GM19351 (cell line): Measurements from ENCODE around the gene GCC2.
"Not testable (repeated sequence)": the region's sequence is repeated elsewhere in the genome, so short reads cannot be mapped to it uniquely, and the experiment has no call there.

Source experiments
- ATAC-seq: cut with Tn5 transposase; IDR thresholded peaks from one replicate; pipeline ENCODE4 v1.9.1; 2021; ENCODE audit warnings: mild to moderate bottlenecking, moderate library complexity; ENCODE audit not compliant: unreplicated experiment

GCC2 gene

DNA sequence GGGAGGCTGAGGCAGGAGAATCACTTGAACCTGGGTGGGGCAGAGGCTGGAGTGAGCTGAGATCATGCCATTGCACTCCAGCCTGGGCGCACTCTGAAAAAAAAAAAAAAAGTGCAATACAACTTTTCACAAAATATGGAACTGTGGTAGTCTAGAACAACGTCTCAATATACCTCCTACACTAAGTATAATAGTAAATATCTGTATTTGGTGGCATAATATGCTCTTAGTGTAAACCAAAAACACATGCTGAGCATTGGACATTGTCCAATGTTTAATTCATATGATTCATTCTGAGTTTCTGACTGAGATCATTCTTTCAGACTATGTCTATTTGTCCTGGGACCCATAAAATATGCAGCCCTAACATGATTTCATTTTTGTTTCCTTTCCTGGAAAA lies 65.5 kb downstream of the GCC2 start:
- not testable (repeated sequence) for ATAC-seq

DNA sequence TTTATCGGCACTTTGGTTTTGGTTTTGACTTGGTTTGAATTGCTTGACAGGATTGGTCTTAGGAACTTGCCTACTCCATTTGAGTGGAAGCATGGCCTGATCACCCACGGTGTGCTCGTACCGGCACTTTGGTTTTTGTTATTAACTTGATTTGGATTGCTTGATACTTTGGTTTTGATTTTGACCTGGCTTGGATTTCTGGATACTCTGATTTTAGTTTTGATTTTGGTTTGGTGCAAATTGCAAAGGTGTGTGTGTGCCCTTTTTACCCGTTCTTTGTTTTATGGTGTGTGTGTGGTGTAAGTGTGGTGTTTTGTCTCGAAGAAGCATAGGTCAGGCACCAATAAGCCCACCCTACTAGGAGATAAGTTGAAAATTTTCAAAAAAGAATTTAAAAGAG lies 75.7 kb downstream of the GCC2 start:
- not testable (repeated sequence) for ATAC-seq

DNA sequence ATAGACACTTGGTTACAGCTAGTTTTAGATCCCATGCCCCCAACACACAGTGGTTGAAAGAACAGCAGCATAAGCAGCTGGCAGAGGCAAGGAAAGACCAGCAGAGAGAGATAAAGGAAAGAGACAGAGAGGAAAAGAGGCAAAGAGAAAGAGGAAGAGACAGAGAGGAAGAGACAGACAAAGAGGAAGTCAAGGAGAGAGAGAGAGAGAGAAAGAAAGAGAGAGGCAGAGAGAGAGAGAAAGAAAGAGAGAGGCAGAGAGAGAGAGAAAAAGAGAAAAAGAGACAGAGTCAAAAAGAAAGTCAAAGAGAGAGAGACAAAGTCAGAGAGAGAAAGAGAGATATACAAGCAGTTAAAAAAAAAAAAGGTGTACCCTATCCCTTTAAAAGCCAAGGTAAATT lies 76.3 kb downstream of the GCC2 start:
- ATAC-seq: not testable (repeated sequence)

DNA sequence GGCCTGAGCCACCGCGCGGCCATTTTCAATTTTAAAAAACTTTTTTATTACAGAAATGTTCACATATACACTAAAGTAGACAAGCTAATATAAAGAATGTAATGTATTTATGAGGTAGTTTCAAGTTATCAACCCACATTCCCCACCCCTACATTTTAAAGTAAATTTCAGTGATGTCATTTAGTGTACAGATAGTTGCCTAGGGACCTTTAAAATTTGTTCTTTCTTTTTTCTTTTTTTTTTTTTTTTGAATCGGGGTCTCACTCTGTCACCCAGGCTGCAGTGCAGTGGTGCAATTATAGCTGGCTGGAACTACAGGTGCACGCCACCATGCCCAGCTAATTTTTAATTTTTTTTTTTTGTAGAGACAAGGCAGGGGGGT lies 82.7 kb downstream of the GCC2 start:
- no peak for ATAC-seq

DNA sequence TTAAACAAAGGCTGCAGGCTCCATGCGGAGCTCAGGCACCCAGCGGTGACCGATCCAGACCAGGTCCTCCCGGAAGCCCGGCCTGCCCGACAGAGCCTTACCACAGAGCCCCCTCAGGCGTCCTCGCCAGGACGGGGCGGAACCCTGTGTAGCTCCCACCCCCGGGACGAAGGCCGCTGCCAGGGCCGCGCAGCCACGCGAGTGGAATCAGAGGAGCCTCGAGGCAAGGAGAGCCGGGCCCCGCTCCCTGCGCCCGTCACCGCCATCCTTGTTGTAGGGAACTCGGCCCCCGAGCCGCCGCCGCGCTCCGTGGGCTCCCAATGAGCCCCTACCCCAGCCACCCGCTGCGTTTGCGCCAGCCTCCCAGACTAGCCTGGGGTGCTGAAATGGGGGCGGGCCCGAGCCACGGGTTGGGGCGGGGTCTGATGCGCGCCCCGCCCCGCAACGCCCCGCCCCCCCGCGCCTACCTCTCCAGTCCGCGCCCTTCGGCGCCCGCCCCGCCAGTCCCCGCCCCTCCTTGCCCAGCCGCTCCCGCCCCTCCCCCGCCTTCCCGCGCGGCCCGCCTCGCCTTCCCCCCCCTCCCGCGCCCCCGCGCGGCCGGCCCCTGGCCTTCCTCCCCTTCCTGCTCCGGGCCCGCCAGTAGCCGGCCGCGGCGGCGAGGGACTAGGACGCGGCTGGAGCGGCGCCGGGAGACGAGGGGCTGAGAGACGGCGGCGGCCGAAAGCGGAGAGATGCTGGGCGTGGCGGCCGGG lies 85.0 kb downstream of the GCC2 start, which contains the start of gene LIMS1:
LIMS1 (plus strand) TSS at position 639 of the 752 bp plus-strand sequence; CDS start at position 732, 93 bp downstream.
- peak; percentile 79 for ATAC-seq

DNA sequence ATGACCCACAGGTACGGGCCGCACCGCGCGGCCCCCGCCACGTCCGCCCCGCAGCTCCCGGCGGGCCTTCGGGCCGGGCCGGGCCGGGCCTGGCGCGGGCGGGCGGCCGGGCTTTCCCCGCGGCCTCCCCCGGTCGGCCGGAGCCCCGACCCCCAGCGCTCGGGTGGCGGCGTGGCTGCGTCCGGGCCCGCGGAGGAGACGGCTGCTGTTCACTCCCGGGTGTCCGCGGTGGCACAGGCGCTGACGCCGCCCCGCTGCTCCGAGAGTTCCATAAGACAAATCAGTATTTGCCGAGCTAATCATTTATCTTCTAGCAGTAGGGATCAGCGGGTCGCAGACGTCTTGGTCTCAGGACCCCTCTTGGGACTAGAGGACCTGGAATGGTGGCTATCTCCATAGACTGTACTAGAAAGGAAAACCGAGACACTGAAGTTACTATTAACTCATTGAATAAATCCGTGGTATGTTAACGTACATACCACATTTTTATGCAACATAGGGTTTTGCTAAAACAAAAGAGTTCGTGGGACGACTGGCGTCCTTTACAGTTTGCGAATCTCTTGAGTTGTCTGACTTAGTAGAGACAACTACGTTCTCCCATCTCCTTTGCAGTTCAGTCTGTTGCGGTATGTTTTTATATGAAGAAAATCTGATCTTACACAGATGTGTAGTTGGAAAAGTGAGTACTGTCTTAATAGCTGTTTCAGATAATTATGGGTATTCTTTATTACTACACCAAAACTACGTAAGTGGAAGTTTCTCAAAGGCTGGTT lies 85.8 kb downstream of the GCC2 start:
- ATAC-seq: peak; percentile 28

DNA sequence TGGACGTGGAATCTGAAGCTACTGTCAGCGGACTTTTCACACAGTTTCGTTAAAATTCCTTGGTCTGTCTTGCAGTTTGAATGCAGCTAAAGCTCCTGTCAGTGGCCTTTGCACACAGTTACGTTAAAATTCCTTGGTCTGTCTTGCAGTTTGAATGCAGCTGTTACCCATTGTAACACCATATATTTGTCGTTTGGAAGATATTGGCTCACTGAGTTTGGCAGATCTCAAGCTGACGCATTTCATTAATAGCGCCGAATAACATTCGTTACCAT lies 86.3 kb downstream of the GCC2 start:
- ATAC-seq: no peak

DNA sequence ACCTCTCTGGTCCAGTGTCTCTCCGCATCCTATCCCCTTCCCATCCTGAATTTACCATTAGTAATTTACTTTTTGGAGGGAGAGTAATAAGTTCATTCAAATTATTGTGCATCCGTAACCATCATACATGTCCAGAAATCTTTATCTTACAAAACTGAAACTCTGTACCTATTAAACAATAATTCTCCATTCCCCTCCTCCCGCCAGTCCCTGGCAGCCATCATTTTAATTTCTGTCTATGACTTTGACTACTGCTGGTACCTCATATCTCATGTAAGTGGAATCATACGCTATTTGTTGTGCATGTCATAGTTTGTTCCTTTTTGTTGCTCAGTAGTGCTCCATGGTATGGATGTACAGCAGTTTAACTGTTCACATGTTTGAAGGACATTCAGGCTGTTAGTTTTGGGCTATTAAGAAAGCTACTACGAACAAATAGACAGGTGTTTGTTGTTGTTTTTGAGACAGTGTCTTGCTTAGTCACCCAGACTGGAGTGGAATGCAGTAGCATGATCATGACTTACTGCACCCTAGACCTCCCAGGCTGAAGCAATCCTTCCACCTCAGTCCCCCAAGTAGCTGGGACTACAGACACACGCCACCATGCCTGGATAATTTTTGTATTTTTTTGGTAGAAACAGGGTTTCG lies 87.3 kb downstream of the GCC2 start:
- ATAC-seq: no peak

DNA sequence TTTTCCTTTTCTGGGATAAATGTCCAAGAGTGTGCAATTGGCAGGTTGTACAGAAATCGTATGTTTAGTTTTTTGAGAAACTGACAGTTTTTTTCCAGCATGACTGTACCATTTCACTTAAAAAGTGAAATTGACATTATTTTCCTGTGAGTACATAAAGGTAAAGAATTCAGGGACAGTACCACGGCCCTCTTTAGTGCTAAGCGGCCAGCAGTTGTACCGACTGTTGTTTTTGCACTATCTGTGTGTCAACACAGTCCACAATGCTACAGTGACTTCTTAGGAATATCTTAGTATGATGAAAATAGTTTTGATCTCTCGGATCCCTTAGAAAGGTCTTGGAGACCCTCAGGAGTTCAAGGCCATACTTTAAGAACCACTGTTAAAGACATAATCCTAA lies 87.9 kb downstream of the GCC2 start:
- no peak for ATAC-seq

DNA sequence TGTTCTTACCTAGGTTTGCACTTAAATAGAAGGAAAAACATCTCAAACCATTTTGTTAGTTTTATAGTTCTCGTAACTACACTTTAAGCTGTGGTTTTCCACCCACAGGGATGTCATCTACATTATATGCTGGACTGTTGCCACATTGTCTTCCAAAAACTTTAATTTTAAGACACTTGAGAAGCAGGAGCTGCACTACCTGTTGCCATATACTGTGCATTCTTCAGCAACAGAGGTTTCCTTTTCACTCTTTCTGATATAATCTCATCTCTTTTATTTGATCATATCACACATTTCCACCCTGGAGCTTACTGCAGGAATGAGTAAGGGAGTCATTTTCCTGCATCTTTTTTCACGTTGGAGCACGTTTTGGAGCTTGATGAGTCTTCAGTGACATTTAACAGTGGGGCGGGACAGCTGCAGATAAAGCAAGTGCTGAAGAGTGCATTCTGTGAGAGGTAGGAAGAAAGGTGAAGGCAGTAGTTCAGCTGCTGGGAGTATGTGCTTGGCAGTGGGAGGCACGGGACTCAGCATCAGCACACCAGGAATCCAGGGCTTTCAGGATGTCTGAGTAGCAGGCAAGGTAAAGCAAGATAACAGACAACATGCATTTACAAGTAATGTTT lies 89.1 kb downstream of the GCC2 start:
- no peak for ATAC-seq

DNA sequence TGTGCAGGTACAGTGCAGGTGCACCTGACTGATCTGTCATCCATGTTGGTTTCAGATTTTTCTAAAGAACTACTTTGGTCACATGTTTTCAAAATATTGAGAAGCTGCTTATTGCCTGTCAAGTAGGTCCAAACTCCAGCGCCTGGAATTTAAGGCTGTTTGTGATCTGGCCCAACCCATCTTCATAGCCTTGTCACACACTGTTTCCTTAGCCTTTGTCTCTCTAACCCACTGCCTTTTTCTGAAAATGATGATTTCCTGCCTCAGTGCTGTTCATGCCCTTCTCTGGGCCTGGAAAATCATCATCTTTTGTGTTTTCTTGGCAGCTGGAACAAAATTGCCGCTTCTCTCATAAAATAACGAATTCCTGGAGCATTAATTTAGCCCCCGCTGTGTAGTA lies 92.4 kb downstream of the GCC2 start:
- no peak for ATAC-seq

DNA sequence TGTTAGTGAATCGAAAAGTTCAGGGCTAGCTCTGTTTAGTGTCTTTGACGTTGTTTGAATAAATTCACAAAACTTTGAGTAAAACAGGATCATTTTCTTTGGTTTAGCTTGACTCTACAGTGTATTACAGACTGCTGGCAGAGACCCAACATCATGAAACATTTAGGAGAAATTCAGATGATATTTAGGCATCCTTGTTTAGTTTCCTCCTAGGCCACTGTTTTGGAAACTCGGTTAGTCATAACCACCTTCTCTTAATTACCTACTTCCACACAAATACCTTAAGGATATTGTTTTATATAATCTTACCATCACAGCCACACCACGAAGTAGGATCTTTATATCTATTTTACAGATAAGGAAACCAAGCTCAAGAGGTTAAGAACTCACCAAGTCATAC lies 93.1 kb downstream of the GCC2 start:
- ATAC-seq: no peak

DNA sequence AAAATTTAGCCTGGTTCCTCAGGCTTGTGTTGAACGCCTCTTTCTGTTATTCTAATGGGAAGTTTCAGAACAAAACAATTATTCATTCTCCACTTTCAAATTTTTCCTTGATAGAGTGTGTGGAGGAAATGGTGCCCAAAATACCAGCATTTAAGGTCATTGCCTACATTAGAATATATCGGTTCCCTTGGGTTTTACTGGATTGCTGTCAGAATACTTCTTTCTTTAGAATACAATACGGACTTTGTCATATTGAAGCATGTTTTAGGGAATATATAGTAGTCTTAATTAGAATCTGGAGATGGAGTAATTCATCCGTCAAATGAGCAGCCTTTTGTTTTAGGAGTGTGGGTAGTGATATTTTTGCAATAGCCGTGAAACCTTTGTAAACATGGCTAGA lies 98.6 kb downstream of the GCC2 start:
- no peak for ATAC-seq

DNA sequence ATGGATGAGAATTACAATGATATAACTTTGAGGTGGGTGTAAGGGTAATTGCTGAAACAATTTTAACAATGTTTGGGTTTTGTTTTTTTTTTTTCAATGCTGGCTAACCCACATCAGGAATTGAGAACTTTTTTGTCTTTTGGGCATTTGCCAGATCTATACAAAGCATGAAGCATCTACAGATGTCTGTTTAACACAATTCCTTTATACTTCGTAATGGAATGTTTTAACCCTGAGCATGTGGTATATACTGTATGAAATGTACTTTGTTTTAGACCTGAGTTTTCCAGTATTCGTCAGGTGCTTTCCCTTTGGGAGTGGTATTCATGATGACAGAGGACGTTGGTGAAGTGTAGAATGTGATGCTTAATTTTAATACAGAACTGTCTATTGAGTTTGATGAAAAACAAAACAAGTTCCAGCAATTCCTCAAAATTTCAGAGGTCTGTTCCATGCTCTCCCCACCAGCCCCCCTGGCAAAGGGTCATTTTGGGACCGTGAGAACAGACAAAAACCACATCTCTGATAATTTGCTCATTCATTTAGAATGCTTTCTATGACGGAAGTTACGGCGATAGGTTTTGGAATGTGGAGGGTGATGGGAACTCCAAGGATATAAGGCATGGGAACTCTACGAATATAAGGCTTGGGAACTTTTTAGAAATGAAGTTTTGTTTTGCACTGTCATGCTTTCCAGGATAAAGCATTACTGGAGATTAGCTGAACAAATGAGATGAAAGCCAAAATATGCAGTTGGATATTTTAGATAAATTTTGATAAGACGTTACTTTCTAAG lies 99.4 kb downstream of the GCC2 start:
- ATAC-seq: no peak

DNA sequence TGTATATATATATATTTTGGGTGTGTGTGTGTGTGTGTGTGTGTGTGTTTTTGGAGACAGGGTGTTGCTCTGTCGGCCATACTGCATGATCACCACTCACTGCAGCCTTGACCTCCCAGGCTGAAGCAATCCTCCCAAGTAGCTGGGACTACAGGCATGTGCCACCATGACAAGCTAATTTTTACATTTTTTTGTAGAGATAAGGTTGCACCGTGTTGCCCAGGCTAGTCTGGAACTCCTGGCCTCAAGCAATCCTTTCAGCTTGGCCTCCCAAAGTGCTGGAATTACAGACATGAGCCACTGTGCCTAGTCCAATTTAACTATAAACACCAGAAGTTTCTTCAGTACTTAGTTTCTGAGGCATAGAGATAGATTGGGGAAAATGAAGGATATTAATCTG lies 103.6 kb downstream of the GCC2 start:
- ATAC-seq: no peak

DNA sequence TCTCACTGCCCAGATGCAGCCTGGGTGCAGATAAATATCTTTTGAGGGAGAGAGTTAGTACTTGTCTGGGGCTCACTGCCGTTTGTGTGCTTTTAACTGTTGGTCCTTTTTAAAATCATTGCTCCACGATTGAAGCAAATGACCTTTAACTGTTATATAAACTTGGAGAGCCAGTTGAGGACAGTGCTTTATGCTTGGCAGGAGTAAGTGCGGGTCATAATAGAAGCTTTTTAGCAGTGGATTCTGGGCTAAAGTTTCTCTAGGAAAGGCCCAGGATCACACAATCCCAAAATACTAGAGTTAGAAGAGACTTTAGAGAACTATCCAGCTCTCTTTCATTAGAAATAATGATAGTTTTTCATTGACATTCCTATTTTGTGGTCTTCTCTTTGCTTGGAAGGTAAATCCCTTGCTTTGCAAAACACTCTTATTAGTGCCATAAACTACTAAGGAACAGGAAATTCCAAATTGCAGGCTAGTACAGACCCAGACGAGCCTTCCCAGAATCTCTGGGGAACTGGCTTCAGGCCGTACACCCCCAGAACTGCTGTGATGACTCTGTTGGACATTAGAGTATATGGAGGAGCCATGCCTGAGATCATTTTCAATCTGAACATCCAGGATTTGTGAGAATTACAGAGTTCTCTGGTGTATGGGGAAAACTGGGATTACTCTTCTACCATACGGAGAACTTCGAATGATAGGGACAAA lies 104.4 kb downstream of the GCC2 start:
- no peak for ATAC-seq

DNA sequence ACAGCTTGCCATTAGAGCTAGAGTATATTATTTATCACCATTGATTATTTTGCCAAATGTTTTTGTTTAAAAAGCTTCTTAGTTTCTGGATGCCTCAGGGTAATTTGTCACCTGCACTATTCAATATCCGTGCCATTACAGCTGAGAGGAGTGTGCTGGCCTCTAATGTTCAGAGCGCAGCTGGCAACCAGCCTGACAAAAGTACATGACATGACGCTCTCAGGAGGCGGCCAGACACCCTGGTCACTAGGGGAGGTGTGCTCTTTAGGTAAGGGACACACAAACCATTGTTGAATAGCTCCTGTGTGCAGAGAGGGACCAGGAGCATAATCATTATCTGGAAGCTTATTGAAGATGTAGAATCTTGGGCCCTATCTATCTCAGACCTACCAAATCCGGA lies 105.5 kb downstream of the GCC2 start:
- no peak for ATAC-seq

DNA sequence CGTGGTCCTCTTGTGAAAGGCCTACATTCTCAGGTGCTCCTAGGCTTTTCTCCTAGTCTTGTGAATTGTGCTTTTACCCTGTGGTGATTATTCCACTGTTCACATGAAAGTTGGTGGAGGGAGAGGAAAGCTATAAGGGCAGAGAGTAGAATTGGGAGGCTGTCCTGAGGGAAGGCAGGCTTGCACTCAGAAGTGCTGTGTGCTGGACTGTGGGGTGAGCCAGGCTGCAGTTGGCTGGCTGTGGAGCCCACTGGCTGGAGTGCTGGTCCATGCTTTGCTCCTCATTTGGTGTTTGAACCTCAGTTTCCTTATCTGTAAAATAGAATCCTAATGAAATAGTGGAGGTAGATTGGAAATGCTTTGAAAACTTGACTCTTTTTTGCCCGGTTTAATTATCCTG lies 106.6 kb downstream of the GCC2 start:
- ATAC-seq: no peak

DNA sequence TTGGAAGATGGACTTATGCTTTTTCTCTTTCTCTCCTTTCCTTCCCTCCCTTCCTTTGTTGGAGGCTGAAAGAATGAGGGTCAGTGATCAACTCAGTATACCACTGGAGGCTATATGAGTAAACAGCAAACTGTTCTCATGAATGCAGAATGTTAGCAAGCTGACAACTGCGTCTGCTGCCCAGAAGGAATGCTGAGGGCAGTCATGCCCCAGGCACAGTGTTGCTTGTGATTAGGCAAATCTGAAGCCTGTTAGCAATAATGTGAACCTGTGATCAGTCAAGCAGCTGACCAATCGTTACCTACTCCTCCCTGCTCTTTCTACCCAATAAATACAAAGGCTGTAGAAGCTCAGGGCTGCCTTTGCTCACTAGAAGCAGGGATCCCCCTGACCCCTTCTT lies 107.6 kb downstream of the GCC2 start:
- not testable (repeated sequence) for ATAC-seq
